ENCODE data around the gene LRFN4. TPM values are rescaled to one million over a fixed set of nuclear protein-coding genes. Genes with fewer than 3 reads are reported as not detected.

The LRFN4 gene
- total RNA-seq, 1 experiment from 2014 or later, result 70.3 TPM

GRCh38 chr11:66860449-66860831 is 3.6 kb downstream of the LRFN4 start:
- no peaks in the 10 kb centered on the region for H3K9me3 Mint-ChIP-seq
- CTCF ChIA-PET, result interaction anchor here (0.8 to 2.3 kb wide), 3 partner anchors 8 to 116 kb away, joined by 3 to 7 read pairs (median 5); no protein-coding TSS in a partner anchor
- no peaks in the 10 kb centered on the region for H3K27me3 Mint-ChIP-seq (ENCODE audit: low read depth)
- ATAC-seq (peak; percentile 5), DNase-seq (ENCODE audit: low spot score) (no peak)
- H3K4me3 Mint-ChIP-seq, result no peak overlapping the region
- peaks cover 10% of the 10 kb centered on the region for H3K4me1 Mint-ChIP-seq
- TF ChIP-seq MAX (CRISPR knock-in tag; IDR thresholded peaks at IDR 0.05) (peak; percentile 42; the same call in 1 of the 2 replicates), USF2 (CRISPR knock-in tag; IDR thresholded peaks at IDR 0.05) (no peak), NR3C1 (CRISPR knock-in tag; conservative IDR thresholded peaks at IDR 0.05; ENCODE audit: low read depth) (no peak), AR (CRISPR knock-in tag; IDR thresholded peaks at IDR 0.05) (no peak), ZNF317 (CRISPR knock-in tag; IDR thresholded peaks at IDR 0.05; ENCODE audit: borderline replicate concordance, low read depth) (no peak)
- POLR2A ChIA-PET, result no interaction called here
- H3K27ac Mint-ChIP-seq, result no peak overlapping the region
- H3K36me3 Mint-ChIP-seq, result no peaks in the 10 kb centered on the region

GRCh38 chr11:66861038-66861773 is 4.3 kb downstream of the LRFN4 start:
- Mint-ChIP-seq H3K4me3 (no peak overlapping the region), H3K27ac (no peak overlapping the region), H3K9me3 (no peaks in the 10 kb centered on the region), H3K4me1 (0 out of 2 replicates have a peak, but pooled peaks cover 6% of the 10 kb centered on the region), H3K36me3 (no peaks in the 10 kb centered on the region), H3K27me3 (ENCODE audit: low read depth) (no peaks in the 10 kb centered on the region)
- POLR2A ChIA-PET, result no interaction called here
- CTCF ChIA-PET, result interaction anchor here (0.8 to 2.3 kb wide), 2 partner anchors 9 to 115 kb away, joined by 3 to 7 read pairs; no protein-coding TSS in a partner anchor
- ATAC-seq (no peak), DNase-seq (ENCODE audit: low spot score) (no peak)
- no peak for TF ChIP-seq HMGXB4 (CRISPR knock-in tag; IDR thresholded peaks at IDR 0.05)
- TF ChIP-seq ATF1 (CRISPR knock-in tag; IDR thresholded peaks at IDR 0.05), result no peak
- no peak for TF ChIP-seq MLX (CRISPR knock-in tag; IDR thresholded peaks at IDR 0.05)
- no peak for TF ChIP-seq ATF6 (CRISPR knock-in tag; IDR thresholded peaks at IDR 0.05)
- TF ChIP-seq TCF7 (CRISPR knock-in tag; IDR thresholded peaks at IDR 0.05; ENCODE audit: low read depth), result no peak
- TF ChIP-seq GTF2I (CRISPR knock-in tag; conservative IDR thresholded peaks at IDR 0.05), result no peak
- TF ChIP-seq ZNF281 (CRISPR knock-in tag; IDR thresholded peaks at IDR 0.05), result no peak
- TF ChIP-seq ETV6 (CRISPR knock-in tag; IDR thresholded peaks at IDR 0.05), result no peak
- no peak for TF ChIP-seq FOXK1 (CRISPR knock-in tag; IDR thresholded peaks at IDR 0.05)

All from WTC11 (cell line).